ENCODE results near the gene IMPG2.

Gene IMPG2

GRCh38 chr3:101179637-101180036 lies 140.7 kb downstream of the IMPG2 start:
- DNase-seq: no peak

GRCh38 chr3:101177577-101177976 lies 142.8 kb downstream of the IMPG2 start:
- no peak for DNase-seq

Measured in NCI-H524 treated with DMSO at 0.1 percent for 48 hours (cell line).